Chondrocyte (in vitro differentiated cells): ENCODE data around the gene HOXB6. TPM values are rescaled to one million over a fixed set of nuclear protein-coding genes. Genes with fewer than 3 reads are reported as not detected.

Experiments
- DNase-seq: peaks from one replicate; pipeline ENCODE4 v3.0.0; 2021; ENCODE audit warnings: mixed read lengths, low spot score
- H3K27ac Mint-ChIP-seq: one replicate; pipeline ENCODE4 v1.8.0; 2021; ENCODE audit warnings: mild to moderate bottlenecking, moderate library complexity, mixed read lengths; ENCODE audit not compliant: unreplicated experiment
- H3K27me3 Mint-ChIP-seq: 2 replicates; pipeline ENCODE4 v1.8.0; 2021; ENCODE audit warnings: low read depth, mixed read lengths
- H3K36me3 Mint-ChIP-seq: 2 replicates; pipeline ENCODE4 v1.8.0; 2021; ENCODE audit warnings: low read depth, mixed read lengths
- H3K4me1 Mint-ChIP-seq: 2 replicates; pipeline ENCODE4 v1.8.0; 2021; ENCODE audit warnings: low read depth, mild to moderate bottlenecking, mixed read lengths
- H3K4me3 Mint-ChIP-seq: one replicate; pipeline ENCODE4 v1.8.0; 2021; ENCODE audit warnings: mild to moderate bottlenecking, moderate library complexity, mixed read lengths; ENCODE audit not compliant: unreplicated experiment
- H3K9me3 Mint-ChIP-seq: 2 replicates; pipeline ENCODE4 v1.8.0; 2021; ENCODE audit warnings: low read depth, mixed read lengths
- total RNA-seq: library from RNA; stranded (reverse); gene quantifications from 3 replicates; pipeline ENCODE4 v1.2.1, GENCODE V29; 2021
- TF ChIP-seq, protein P1 (sequence below): fragments of 200-600 bp; sonication (generic); IDR thresholded peaks from 2 replicates; pipeline ENCODE4 v1.5.0; 2021; ENCODE audit warnings: antibody characterized with exemption, mild to moderate bottlenecking, moderate library complexity

Gene HOXB6
- total RNA-seq, 1 donor from 2014 or later: not detected

DNA sequence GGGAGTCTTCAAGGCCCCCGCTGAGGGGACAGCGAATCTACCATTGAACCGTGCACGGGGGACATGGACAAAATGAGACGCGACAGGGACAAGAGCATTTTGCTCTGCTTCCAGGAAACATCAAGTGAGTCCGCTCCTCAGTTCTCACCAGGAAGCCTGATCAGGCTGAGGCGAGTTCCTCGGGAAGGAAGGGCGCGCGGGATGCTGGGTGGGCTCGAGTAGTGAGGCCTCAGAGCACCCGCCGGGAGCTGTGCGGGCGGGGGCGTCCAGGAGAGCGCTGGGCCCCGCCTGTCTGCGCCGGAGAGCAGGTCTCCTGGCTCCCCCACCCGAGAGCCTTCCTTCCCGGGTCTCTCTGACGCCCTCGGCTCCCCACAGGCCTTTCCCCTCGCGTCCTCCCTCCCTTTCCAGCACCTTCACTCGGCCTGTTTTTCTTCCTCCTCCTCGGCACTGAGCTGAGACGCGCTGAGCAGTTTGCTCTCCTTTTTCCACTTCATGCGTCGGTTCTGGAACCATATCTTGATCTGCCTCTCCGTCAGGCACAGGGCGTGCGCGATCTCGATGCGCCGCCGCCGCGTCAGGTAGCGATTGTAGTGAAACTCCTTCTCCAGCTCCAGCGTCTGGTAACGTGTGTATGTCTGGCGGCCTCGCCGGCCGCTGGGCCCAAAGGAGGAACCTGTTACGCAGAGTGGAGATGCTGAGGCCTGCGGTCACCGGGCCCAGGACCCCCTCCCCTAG, 8.6 kb downstream of the HOXB6 start:
- Mint-ChIP-seq H3K4me1 (peaks cover 16% of the 10 kb centered on the region), H3K27me3 (peaks cover 94% of the 10 kb centered on the region), H3K9me3 (no peaks in the 10 kb centered on the region), H3K4me3 (no peak overlapping the region), H3K27ac (no peak overlapping the region), H3K36me3 (peaks cover 2% of the 10 kb centered on the region)
- DNase-seq: no peak
- TF ChIP-seq, protein P1, sequence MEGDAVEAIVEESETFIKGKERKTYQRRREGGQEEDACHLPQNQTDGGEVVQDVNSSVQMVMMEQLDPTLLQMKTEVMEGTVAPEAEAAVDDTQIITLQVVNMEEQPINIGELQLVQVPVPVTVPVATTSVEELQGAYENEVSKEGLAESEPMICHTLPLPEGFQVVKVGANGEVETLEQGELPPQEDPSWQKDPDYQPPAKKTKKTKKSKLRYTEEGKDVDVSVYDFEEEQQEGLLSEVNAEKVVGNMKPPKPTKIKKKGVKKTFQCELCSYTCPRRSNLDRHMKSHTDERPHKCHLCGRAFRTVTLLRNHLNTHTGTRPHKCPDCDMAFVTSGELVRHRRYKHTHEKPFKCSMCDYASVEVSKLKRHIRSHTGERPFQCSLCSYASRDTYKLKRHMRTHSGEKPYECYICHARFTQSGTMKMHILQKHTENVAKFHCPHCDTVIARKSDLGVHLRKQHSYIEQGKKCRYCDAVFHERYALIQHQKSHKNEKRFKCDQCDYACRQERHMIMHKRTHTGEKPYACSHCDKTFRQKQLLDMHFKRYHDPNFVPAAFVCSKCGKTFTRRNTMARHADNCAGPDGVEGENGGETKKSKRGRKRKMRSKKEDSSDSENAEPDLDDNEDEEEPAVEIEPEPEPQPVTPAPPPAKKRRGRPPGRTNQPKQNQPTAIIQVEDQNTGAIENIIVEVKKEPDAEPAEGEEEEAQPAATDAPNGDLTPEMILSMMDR: no peak

DNA sequence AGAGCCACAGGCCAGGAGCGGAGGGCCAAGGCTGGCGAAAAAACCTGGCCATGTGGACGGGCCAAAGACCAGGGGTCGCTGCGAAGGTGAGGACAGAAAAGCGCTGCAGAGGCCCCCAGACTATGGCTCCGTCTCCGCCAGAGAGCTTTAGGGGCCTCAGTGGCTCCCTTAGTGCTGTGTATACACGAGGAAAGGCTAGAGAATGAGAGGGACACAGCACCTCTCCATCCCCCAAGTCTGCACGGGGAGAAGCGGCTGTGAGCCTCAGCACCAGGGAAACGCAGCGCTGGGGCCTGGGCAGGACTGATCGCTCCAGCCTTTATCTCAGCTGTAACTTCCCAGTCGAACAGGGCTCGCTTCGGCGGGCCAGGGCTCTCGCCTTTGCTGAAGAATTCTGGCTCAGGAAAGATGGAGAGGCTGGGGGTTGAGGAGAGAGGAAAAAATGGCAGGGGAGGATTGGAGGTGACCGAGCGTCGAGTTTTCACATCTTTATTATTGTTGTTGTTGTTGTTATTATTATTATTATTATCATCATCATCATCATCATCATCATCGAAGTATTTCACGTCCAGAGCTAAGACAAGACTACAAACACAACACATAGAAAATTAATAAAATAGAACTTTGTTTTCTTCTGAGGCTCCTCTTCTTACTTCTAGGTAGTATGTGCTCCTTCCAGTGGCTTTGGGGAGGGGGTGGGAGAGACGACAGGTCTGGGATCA, 9.3 kb downstream of the HOXB6 start:
- Mint-ChIP-seq H3K27me3 (peaks cover 94% of the 10 kb centered on the region), H3K9me3 (no peaks in the 10 kb centered on the region), H3K36me3 (peaks cover 2% of the 10 kb centered on the region), H3K27ac (no peak overlapping the region), H3K4me3 (no peak overlapping the region), H3K4me1 (peaks cover 16% of the 10 kb centered on the region)
- TF ChIP-seq, protein P1: no peak
- DNase-seq: no peak

DNA sequence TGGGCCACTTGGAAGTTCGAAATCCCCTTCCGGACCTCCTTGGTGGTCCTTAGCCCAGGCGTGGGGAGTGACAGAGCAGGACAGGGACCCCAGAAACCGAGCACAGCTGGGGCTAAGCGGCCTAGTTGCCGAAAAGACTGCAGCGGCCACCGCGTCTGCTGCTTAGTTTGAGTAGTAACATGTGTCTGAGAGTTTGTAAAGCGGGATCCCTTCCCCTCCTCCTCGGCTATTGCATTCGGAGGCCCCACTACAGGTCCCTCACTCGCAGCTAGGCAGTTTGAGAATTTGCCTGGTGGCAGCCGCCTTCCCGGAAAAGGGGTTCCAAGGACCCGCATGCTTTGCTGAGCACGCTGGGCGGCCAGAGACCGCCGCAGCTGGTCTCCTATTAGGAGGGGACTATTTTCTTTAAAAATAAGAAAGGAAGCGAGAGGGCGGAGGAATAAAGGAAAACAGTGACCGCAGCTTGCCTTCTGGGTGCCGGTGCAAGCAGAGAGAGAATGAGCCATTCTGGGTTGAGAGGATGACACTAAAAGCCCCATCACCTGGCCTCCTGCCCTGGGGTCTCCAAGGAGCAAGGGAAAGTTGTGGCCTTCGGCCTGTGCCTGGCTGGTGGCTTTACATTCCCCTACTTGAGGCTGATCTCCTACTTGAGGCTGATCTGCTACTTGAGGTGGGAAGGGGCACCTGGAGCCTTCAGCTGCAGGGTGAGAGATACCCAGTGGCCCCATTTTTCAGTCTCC, 10.1 kb downstream of the HOXB6 start:
- H3K36me3 Mint-ChIP-seq: peaks cover 2% of the 10 kb centered on the region
- no peak for DNase-seq
- no peak overlapping the region for H3K27ac Mint-ChIP-seq
- peaks cover 16% of the 10 kb centered on the region for H3K4me1 Mint-ChIP-seq
- no peak overlapping the region for H3K4me3 Mint-ChIP-seq
- TF ChIP-seq, protein P1: no peak
- no peaks in the 10 kb centered on the region for H3K9me3 Mint-ChIP-seq
- peaks cover 94% of the 10 kb centered on the region for H3K27me3 Mint-ChIP-seq

DNA sequence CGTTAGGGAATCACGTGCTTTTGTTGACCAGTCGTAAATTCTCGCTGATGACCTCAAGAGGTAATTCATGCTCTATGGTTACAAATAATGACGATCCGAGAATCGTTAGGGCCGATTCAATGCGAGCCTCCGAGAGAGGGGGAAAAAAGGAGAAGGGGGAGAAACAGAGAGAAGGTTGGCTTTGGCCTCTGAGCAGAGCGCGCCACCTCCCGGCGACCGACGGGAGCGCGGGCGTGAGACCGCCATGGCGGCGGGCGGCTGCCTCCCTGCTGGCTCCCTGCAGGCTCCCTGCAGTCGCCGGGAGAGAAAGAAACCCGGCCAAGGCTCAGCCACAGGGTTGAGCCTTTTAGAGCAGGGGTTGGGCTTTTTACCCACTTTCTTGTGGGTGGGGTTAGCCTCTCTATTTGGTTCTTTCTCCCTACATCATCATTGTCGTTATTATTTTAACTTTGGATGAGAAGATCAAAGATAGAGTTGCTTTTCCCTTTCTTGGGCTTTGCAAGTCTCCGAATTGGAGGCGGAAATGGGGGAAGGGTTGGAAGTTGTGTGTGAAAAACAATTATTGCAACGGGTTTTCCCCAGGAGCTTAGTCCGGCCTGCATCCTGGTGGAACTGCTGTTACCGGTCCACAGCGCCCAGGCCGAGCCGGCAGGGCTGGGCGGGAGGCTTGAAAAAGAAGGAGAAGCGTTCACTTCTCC, 10.8 kb downstream of the HOXB6 start:
- DNase-seq: no peak
- Mint-ChIP-seq H3K4me1 (peaks cover 16% of the 10 kb centered on the region), H3K9me3 (no peaks in the 10 kb centered on the region), H3K27ac (no peak overlapping the region), H3K27me3 (peaks cover 94% of the 10 kb centered on the region), H3K36me3 (peaks cover 2% of the 10 kb centered on the region), H3K4me3 (no peak overlapping the region)
- TF ChIP-seq, protein P1: peak; percentile 80
